GM06990 (cell line): ENCODE data around the gene C19orf33.
"Not testable (repeated sequence)": the region's sequence is repeated elsewhere in the genome, so short reads cannot be mapped to it uniquely, and the experiment has no call there.

Source experiments
- DNase-seq: peaks from one replicate; pipeline ENCODE4 v3.0.0-alpha.2; 2011; ENCODE audit not compliant: insufficient read length; ENCODE audit errors: extremely low read depth
- H3K27me3 ChIP-seq: replicated peaks from 2 replicates; pipeline ENCODE4 v1.6.0; 2011; ENCODE audit warnings: low read length; ENCODE audit not compliant: control insufficient read depth, insufficient read depth
- H3K36me3 ChIP-seq: 2 replicates; pipeline ENCODE4 v1.5.1; 2011; ENCODE audit warnings: low read length; ENCODE audit not compliant: control insufficient read depth, insufficient read depth
- H3K4me3 ChIP-seq: replicated peaks from 2 replicates; pipeline ENCODE4 v1.5.1; 2011; ENCODE audit warnings: low read depth, mild to moderate bottlenecking, control low read depth, low read length
- TF ChIP-seq, protein P1 (sequence below): IDR thresholded peaks from 2 replicates; pipeline ENCODE4 v1.5.1; 2011; ENCODE audit warnings: low read length, control low read depth, mild to moderate bottlenecking, inconsistent platforms; ENCODE audit not compliant: insufficient read depth, poor library complexity, severe bottlenecking

C19orf33 gene

DNA sequence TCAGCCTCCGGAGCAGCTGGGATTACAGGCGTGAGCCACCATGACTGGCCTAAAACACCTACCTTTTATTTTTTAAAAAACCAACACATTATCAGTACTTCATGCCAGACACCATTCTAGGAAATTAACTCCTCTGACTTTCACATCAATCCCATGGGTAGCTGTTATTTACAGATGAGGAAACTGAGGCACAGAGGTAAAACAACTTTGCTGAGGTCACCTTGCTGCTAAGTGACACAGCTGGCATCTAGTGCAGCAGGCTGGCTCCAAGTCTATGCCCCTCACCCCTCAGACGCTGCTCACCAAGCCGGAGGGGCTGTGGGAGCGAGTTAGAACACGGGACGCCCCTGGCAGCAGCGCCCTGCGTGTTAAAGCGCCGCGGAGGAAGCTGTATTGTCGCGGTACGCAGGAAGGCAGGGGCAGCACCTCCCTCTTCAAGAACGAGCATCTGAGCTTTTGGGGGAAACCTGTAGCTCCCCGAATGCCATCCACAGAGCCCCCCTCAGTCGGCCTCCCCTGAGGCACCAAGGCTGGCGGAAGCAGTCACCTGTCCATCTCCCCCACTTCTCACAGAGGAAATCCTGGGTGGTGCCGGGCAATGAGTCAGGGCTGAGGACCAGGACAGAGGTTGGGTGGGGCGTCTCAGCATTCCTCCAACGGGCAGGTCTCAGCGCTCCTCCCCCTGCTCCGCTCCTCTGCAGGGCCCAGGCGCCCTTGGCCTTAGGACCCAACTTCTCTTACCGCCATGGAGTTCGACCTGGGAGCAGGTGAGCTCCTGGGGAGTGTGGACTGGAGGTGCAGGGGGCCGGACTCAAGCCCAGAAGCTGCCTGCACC lies at the start of gene C19orf33:
C19orf33 (plus strand) TSS at position 735 of the 835 bp plus-strand sequence; CDS start at position 746, 11 bp downstream.
- TF ChIP-seq, protein P1, sequence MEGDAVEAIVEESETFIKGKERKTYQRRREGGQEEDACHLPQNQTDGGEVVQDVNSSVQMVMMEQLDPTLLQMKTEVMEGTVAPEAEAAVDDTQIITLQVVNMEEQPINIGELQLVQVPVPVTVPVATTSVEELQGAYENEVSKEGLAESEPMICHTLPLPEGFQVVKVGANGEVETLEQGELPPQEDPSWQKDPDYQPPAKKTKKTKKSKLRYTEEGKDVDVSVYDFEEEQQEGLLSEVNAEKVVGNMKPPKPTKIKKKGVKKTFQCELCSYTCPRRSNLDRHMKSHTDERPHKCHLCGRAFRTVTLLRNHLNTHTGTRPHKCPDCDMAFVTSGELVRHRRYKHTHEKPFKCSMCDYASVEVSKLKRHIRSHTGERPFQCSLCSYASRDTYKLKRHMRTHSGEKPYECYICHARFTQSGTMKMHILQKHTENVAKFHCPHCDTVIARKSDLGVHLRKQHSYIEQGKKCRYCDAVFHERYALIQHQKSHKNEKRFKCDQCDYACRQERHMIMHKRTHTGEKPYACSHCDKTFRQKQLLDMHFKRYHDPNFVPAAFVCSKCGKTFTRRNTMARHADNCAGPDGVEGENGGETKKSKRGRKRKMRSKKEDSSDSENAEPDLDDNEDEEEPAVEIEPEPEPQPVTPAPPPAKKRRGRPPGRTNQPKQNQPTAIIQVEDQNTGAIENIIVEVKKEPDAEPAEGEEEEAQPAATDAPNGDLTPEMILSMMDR = no peak
- H3K27me3 ChIP-seq = no peaks in the 10 kb centered on the region
- H3K4me3 ChIP-seq = no peak within 1 kb of the TSS
- no peak for DNase-seq
- H3K36me3 ChIP-seq = peaks cover 5% of the 10 kb centered on the region

DNA sequence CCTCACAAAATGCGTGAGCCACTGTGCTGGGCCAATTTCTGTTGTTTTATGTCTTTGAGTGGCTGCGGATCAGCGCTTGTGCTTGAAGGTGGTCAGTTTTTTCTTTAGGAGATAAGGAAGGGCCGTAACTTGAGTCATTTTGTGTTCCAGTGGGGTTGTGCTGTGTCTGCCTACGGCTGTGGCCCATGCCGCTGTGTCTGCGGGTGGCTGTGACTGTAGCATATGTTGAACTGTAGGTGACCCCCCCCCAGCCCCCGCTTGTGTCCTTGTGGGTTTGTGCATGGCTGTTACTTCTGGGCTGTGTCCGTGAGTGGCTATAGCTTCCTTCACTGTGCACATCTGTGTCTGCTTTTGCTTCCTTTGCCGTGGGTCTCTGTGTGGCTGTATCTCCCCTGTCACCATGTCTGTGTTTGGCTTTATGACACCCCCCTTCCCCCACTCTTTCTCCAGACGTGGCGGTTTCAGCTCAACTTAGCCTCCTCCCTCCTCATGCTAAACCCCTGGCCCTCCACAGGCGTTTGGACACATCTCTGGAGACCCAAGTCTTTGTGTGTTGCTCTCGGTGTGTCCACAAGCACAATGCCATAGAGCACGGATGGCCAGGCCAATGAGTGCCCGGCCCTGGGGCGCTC lies 48.6 kb upstream of the C19orf33 start:
- TF ChIP-seq, protein P1 = no peak
- H3K36me3 ChIP-seq = no peaks in the 10 kb centered on the region
- no peaks in the 10 kb centered on the region for H3K27me3 ChIP-seq
- DNase-seq = no peak
- no peak overlapping the region for H3K4me3 ChIP-seq

DNA sequence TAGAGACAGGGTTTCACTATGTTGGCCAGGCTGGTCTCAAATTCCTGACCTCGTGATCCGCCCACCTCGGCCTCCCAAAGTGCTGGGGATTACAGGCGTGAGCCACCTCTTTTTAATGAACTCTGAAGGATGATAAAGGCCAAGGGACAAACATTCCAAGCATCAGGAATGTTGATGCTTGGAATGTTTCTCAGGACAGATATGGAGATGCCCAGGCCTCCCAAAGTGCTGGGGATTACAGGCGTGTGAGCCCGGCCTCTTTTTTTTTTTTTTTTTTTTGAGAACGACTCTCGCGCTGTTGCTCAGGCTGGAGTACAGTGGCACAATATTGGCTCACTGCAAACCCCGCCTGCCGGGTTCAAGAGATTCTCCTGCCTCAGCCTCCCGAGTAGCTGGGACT lies 42.1 kb upstream of the C19orf33 start:
- H3K27me3 ChIP-seq, H3K36me3 ChIP-seq, DNase-seq, H3K4me3 ChIP-seq: not testable (repeated sequence)

- TF ChIP-seq, protein P1 = no peak
- H3K4me3 ChIP-seq = no peak overlapping the region
- DNase-seq = no peak
- no peaks in the 10 kb centered on the region; the same call in 1 of the 2 replicates for H3K27me3 ChIP-seq
- no peaks in the 10 kb centered on the region for H3K36me3 ChIP-seq
These were observed 41.3 kb upstream of the C19orf33 start for GRCh38 chr19:38262585-38263268.

- DNase-seq = no peak
- Histone ChIP-seq H3K4me3 (peak overlapping the region; percentile 50), H3K27me3 (no peaks in the 10 kb centered on the region; the same call in 1 of the 2 replicates), H3K36me3 (no peaks in the 10 kb centered on the region)
- TF ChIP-seq, protein P1 = no peak
These were observed 40.2 kb upstream of the C19orf33 start for GRCh38 chr19:38263689-38264485.
